ENCODE measurements around the gene ZMYM5.
"Not testable (repeated sequence)": the region's sequence is repeated elsewhere in the genome, so short reads cannot be mapped to it uniquely, and the experiment has no call there.

ZMYM5 gene

DNA sequence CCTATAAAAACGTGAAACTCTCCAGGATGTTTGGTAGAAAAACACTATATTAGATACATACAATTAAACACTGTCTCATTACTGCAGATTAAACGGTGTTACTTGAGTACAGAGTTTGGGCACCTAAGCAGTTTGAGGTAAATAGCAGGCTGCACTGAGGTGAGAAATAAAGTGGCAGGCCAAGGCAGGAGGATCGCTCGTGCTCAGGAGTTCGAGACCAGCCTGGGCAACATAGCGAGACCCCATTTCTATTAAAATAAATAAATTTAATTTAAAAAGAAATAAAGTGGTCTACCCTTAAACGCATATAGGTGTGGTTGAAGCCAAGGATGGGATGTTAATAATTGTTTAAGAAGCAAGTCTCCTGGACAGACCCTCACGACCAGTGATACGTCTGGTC lies 81.9 kb downstream of the ZMYM5 start:
- peak overlapping the region; percentile 71 for H3K27ac ChIP-seq (ENCODE audit: low read depth, low read length)
- TF ChIP-seq, protein P1, sequence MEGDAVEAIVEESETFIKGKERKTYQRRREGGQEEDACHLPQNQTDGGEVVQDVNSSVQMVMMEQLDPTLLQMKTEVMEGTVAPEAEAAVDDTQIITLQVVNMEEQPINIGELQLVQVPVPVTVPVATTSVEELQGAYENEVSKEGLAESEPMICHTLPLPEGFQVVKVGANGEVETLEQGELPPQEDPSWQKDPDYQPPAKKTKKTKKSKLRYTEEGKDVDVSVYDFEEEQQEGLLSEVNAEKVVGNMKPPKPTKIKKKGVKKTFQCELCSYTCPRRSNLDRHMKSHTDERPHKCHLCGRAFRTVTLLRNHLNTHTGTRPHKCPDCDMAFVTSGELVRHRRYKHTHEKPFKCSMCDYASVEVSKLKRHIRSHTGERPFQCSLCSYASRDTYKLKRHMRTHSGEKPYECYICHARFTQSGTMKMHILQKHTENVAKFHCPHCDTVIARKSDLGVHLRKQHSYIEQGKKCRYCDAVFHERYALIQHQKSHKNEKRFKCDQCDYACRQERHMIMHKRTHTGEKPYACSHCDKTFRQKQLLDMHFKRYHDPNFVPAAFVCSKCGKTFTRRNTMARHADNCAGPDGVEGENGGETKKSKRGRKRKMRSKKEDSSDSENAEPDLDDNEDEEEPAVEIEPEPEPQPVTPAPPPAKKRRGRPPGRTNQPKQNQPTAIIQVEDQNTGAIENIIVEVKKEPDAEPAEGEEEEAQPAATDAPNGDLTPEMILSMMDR (IDR thresholded peaks at IDR 0.05; ENCODE audit: low read depth, low read length, poor library complexity, severe bottlenecking), result no peak
- H4K20me1 ChIP-seq (ENCODE audit: control insufficient read depth, insufficient read depth, low read depth, low read length), result 0 out of 2 replicates have a peak, but pooled peaks cover 5% of the 10 kb centered on the region

GRCh38 chr13:19780753-19781418 lies 82.6 kb downstream of the ZMYM5 start:
- not testable (repeated sequence) for H3K9me3 ChIP-seq (ENCODE audit: control insufficient read depth, insufficient read depth, low read length)
- H3K27ac ChIP-seq (ENCODE audit: low read depth, low read length), result 0 out of 2 replicates have a peak overlapping the region, but pooled peaks have one; percentile 71

More for the DNA sequence above, 81.9 kb downstream of the ZMYM5 start:
- Histone ChIP-seq H3K79me2 (ENCODE audit: control insufficient read depth, low read length) (peaks cover 39% of the 10 kb centered on the region), H3F3A (ENCODE audit: control insufficient read depth, insufficient read depth) (peaks cover 7% of the 10 kb centered on the region; the same call in 1 of the 2 replicates), H3K4me1 (ENCODE audit: control insufficient read depth, low read length) (peaks cover 17% of the 10 kb centered on the region), H3K36me3 (ENCODE audit: control insufficient read depth, low read length) (peaks cover 20% of the 10 kb centered on the region), H3K9me2 (replicated peaks; ENCODE audit: control insufficient read depth, low read length) (no peaks in the 10 kb centered on the region), H3K9me3 (ENCODE audit: control insufficient read depth, insufficient read depth, low read length) (no peaks in the 10 kb centered on the region), H3K4me2 (ENCODE audit: low read length) (peak overlapping the region; percentile 60), H3K27me3 (ENCODE audit: control insufficient read depth, low read length) (no peaks in the 10 kb centered on the region), H3K4me3 (ENCODE audit: low read length) (peak overlapping the region; percentile 88)

More at GRCh38 chr13:19780753-19781418, 82.6 kb downstream of the ZMYM5 start:
- Histone ChIP-seq H3F3A (ENCODE audit: control insufficient read depth, insufficient read depth) (peaks cover 11% of the 10 kb centered on the region), H3K79me2 (ENCODE audit: control insufficient read depth, low read length) (peaks cover 45% of the 10 kb centered on the region), H3K4me3 (ENCODE audit: low read length) (peak overlapping the region; percentile 88), H3K4me1 (ENCODE audit: control insufficient read depth, low read length) (peaks cover 24% of the 10 kb centered on the region), H3K4me2 (ENCODE audit: low read length) (peak overlapping the region; percentile 60), H3K36me3 (ENCODE audit: control insufficient read depth, low read length) (peaks cover 20% of the 10 kb centered on the region)
- H3K9me2 ChIP-seq (replicated peaks; ENCODE audit: control insufficient read depth, low read length); H3K27me3 ChIP-seq (ENCODE audit: control insufficient read depth, low read length); H4K20me1 ChIP-seq (ENCODE audit: control insufficient read depth, insufficient read depth, low read depth, low read length): not testable (repeated sequence)
